GM18909 (cell line): Measurements from ENCODE around the gene RNF217.
"Not testable (repeated sequence)": the region's sequence is repeated elsewhere in the genome, so short reads cannot be mapped to it uniquely, and the experiment has no call there.

Experiments used
- ATAC-seq: cut with Tn5 transposase; IDR thresholded peaks from one replicate; pipeline ENCODE4 v1.9.1; 2021; ENCODE audit warnings: mild to moderate bottlenecking; ENCODE audit not compliant: unreplicated experiment, poor library complexity

The RNF217 gene

DNA sequence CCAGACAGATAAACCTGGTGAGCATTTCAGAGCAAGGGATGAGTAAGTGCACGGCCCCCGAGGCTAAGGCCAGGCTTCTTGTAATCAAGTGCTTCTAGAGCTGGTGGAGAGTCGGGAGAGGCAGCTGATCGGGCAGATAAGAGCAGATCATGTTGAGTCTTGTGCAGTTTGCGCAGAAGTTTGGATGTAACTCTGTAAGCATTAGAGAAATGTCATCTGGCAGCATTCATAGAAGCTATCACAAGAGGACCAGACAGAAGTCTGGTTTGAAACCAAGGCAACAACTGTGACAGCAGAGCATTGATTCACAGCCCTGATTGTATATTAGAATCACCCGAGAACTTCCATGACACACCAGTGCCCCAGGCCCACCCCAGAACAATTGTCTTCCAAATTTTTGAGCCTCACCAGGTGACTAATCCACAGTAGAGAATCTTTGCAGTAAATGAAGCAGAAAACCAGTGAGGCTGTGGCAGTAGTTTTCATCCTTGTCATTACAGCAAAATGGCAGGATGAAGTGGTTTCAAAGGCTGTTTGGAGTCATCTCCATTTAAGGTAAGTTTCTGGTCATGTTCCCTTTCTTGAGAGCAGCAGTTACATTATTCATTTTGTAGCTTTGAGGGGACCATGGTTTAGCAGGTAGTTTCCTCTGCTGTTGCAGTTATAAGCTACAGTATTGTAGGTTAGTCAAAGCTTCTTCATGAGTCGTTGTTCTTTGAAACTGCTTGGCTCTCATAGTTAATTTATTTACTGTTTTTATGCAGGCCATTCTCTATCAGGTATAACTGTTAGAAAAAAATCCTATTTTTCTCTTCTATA, 84.1 kb downstream of the RNF217 start:
- no peak for ATAC-seq

DNA sequence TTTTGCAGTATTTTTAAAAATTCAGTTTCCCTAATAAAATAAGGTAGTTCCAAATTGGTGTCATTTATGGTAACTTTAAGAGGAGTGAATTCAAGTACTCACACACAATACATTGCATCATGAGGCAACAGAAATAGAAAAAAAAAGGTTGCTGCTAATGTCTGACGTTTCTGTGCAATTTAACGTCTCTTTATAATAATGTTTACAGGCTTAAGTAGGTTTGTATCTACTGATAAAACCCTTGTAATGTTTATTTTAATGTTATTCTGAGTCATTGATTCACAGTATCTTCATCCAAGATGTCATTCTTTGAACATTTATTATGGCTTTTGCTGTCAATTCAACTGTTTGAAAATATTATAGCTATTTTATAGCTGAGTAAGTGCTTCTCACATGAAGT, 86.0 kb downstream of the RNF217 start:
- no peak for ATAC-seq

DNA sequence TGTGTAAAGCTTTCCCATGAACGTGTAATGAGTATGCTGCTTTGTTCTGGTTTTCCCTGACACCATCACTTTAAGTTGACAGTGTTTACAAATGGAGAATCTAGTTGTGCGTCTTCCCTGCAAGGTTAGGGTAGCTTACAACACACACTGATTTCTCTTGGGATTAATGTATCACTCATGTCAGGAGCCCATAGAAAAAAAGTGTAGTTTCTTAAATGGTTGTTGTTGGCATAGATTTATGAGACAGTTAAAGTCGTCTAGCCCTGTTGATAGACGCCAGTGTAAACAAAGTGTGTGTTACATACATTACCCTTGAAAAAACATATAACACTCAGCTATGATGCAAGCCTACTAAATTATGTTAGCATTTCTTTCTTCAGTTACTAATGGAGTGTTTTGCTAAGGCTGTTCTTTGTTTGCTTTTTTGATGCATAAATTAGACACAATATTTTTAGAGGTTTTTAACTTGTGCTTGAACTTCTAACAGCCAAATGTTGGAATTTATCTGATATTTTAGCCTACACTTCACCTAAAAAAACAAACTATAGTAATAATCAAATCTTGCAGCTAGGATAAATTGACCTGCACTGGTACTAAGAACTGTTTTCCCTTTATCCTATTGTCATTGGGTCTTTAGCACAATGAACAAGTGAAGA, 88.6 kb downstream of the RNF217 start:
- no peak for ATAC-seq

DNA sequence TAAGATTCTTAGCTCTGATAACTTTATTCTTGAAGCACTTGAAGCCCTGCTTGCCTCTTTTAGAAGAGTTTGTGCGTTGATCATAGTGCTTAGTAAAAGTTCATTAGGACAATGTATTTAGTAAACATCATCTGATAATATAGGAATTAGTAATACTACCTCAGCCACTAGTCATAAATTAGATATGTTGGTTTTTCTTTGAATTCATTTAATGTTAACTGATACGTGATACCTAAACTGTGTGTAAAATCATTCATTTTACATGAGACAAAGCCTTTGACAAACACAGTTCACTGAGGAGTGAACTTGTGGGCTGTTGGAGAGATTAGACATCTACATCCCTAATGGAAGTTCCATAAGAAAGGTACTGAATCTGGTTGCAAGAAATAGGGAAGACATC, 91.6 kb downstream of the RNF217 start:
- no peak for ATAC-seq

DNA sequence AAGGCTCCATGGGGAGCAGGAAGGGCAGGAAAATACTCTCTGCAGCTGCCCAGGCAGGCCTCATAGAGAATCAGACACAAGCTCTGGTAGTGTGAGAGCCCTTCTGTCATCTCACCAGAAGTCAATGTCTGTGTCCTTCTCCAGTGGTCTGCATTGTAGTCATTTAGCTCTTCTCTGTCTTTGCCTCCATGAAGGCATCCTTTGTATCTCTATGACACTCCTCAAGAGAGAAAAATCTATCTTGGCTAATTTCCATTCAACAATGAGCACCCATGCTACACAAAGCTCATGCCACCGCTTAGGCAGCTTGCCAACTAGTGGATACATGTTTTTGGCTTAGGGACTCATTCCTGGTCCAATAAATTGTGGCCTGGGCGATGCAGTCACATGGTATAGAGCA, 92.1 kb downstream of the RNF217 start:
- ATAC-seq: no peak

DNA sequence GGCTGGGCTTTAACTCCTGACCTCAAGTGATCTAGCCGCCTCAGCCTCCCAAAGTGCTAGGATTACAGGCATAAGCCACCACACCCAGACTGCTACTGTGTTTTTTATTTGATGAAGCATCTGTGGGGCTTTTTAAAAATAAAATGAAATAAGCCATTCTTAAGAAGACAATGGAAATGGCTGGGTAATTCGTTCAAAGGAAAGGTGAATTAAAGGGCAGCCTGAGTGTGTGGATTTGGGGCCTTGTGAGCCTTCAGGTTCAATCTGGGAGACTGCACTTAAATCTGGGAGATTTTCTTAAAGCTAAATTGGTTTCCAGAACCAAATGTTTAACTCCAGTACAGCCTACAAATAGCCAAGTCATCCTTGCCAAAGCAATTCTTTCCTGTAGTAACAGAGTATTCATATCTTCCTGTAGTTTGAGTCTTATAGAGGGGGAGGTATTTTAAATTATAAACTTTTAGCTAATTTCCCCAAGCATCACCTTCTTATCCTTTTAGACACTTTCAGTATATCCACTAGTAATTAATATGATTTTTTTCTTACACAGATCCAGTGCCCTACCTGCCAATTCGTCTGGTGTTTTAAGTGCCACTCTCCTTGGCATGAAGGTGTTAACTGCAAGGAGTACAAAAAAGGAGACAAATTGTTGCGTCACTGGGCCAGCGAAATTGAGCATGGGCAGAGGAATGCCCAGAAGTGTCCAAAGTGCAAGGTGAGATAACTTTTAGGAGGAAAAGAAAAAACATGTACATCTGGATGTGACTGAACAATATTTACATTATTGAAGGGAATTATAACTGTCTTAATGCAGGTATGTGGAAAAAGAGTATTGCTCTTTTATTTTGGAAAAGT, 95.4 kb downstream of the RNF217 start:
- ATAC-seq: no peak

DNA sequence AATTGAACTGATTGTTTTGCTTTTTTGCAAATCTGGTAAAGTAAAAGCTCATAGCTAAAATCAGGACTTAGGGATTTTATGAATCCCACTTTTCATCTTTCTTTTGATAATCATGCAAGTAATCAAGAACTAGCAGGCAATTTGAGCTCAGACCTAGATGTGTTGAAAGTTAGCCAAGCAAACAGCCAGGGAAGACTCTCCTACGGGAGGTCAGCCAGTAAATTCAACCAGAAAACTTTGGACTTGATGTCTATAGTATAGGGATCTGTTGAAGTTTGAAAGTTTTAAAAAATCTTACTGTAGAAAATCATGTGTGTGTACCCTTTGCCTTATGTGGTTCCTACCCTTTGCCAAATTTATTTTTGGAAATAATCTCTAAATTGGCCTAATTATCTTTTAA, 96.3 kb downstream of the RNF217 start:
- no peak for ATAC-seq

DNA sequence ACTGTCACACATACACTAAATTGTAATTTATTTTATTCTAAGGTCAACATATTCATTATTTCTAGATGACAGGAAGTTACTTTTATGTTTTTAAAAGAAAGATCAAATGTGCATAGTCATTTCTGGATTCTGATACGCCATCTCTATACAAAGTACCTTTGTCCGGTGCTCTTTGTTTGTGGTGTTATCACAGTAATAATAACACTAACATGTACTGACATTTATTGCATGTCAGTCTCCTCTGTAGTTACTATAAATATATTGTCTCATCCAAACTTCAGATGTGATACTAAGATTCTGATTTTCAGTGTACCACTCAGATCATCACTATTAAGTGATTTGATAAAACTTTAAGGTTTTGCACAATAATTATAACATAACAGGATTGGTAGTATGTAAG, 101.1 kb downstream of the RNF217 start:
- no peak for ATAC-seq

DNA sequence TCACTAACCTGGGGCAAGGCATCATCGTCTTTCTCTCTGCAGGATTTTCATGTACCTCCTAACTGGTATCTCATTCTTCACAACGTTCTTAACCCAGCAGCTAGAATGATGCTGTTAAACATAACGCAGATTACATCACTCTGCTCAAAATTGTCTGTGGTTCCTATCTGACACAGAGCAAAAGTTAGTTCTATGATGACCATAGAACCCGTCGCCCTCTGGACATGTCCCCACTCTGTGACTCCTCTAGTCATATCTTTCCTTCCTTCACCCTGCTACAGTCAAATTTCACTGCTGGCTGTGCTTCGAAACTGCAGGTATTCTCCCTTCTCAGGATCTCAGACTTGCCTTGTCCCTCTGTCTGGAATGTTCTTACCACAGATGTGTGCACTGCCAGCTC, 103.9 kb downstream of the RNF217 start:
- no peak for ATAC-seq

DNA sequence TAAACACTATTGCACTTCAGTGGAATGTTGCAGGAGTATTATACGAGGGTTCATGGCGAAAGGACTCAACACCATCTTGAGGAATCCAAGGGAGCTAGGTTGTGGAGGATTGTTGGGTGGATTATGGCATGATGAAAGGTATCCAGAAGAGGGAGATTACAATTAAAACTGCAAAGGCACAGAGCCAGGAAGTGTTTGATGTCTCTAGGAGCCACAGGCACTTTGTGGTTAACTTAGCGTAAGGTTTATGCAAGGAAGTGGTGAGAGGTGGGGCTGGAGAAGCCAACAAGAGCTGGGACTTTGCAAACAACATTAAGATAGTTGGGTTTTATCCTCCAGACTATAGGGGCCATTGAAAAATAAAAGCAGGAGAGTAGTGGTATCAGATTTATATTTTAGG, 104.7 kb downstream of the RNF217 start:
- ATAC-seq: no peak

DNA sequence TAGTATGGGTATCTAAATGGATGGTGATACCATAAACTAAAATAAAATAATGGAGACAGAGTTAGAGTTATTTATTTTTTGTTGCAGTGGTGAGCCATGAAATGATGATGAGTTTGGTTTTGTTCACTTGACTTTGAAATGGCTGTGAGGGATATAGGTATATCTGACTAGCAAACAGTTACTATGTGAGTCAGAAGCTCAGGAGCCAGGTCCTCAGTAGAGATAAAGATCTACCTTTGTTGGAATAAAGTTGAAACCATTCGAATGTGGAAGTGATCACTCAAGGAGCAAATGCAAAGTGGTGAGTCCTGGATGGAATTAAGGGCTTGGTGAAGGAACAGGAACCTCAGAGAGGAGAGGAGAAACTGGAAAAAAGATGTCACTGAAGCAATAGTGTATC, 105.3 kb downstream of the RNF217 start:
- ATAC-seq: no peak

DNA sequence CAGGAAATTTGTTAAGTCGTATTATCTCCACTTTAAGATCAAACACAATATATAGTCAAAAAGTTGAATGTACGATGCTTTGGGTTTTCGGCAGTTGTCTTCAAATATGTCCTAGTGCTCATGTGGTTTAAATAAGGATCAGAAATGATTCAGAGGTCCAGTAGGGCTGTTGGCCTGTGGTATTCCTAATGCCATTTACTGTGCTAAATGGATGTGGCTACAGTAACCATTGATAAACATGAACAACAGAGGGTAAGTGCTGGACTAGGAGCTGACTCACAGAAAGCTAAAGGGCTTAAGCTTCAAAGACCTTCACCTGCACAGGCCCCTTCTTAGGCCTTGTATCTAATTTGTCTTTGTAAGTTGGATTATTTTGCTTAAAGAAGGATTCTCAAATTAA, 110.8 kb downstream of the RNF217 start:
- ATAC-seq: no peak

DNA sequence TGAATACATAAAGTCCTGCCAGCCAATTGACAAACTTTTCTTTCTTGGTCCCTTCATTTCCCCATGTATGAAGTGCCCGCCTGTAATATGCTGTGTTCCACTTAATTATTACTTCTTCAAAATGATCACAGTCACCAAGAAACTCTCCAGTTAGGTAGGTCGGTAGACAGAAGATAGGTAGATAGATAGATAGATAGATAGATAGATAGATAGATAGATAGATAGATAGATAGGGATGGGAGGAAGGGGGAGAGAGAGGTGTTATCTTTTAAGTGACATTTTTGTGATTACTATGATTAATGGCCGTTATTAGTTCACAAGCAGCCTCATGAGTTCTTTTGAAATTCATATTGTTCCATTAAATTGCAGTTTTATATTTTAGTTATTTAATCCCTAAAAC, 111.9 kb downstream of the RNF217 start:
- no peak for ATAC-seq

DNA sequence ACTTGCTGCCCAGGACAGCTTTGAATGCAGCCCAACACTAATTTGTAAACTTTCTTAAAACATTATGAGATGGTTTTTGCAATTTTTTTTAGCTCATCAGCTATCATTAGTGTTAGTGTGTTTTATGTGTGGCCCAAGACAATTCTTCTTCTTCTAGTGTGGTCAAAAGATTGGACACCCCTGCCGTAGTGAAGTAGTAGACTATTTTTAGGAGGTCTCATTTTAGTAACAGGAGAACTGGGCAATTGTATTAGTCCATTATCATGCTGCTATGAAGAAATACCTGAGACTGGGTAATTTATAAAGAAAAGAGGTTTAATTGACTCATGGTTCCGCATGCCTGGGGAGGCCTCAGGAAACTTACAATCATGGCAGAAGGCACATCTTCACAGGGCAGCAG, 112.8 kb downstream of the RNF217 start:
- ATAC-seq: not testable (repeated sequence)

DNA sequence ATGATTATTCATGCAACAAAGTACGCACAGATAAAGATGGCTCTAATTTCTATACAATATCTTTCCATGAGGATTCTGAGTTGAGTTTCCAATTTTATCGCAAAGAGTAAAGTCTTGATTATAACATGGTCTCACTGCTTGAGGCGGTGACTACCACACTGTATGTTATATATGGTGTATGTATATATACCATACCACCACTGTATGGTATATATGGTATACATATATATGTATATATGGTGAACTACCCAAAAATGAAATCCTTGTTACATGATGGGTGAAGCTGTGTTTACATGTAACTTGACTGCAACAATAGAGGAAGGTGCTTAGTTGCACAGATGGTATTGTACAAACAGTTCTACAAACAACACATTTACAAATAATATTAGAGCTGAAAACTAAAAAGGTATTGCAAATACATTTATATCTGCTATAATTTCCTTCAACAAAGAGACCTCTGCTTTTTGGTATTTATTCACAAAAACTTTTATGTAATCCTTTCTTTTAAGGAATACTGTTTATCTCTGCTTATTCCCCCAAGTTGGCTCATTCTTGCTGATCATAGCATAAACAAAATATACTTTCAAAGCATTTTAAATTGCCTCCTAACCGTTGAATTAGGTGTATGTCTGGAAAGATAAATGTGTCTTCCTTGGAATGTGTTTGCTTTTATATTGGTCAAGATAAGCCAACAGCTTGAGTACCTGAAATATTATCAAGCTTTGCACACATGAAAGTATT, 113.7 kb downstream of the RNF217 start:
- no peak for ATAC-seq

DNA sequence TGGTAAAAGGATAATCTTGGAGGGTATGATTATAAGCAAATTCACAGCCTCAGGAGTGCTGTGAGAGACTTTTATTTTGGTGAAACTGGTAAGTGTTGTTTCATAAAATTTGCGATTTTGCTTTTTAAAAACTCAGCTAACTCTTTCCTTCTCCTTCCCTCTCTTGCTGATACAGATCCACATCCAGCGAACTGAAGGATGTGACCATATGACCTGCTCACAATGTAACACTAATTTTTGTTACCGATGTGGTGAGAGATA, 114.2 kb downstream of the RNF217 start:
- no peak for ATAC-seq

DNA sequence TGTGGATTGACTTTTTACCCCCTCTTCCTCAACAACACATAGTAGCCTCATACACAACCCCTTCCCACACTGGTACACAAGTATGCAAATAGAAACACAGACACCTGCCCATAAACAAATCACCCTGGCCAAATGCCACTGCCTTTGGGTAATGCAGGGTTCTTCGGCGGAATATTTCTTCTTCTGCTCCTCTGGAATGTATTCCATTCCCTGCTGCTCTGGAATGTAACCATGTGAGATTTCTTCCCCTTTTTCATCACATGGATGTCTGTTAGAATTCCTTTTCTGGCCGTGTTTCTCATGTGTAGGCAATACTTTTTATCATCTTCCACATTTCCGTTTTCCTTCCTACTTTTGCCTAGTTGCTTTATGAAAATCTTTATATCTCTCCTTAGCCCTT, 115.2 kb downstream of the RNF217 start:
- no peak for ATAC-seq

DNA sequence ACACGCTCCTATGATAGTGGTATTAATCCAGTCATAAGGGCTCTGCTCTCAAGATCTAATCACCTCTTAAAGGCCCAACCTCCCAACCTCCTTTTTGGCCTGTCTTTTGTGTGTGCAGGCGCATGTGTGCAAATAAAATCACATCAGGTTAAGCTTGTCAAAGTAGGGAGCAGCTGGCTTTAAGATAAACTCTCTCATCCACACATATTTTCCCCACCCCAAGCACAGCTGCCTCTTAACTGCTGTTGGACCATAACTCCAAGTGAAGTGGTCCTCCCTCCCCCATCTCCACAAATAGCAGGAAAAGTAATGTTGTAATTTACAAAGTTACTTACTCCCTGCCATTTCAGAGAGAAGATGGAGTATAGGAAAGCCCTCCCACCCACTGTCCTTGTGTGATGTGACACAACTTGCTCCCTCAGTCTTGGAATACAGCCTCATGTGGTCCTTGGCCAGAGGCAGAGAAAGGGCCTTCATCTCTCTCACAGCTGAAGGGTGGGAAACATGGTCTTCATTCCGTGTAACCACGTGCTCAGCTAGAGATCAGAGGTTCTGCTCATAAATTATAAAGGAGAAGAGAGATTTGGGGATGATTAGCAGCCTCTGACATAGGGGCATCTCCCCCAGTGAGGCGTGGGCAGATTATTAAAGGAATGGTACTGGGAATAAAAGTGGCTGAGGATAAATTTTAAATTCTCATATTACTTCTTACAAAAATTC, 116.5 kb downstream of the RNF217 start:
- ATAC-seq: no peak

DNA sequence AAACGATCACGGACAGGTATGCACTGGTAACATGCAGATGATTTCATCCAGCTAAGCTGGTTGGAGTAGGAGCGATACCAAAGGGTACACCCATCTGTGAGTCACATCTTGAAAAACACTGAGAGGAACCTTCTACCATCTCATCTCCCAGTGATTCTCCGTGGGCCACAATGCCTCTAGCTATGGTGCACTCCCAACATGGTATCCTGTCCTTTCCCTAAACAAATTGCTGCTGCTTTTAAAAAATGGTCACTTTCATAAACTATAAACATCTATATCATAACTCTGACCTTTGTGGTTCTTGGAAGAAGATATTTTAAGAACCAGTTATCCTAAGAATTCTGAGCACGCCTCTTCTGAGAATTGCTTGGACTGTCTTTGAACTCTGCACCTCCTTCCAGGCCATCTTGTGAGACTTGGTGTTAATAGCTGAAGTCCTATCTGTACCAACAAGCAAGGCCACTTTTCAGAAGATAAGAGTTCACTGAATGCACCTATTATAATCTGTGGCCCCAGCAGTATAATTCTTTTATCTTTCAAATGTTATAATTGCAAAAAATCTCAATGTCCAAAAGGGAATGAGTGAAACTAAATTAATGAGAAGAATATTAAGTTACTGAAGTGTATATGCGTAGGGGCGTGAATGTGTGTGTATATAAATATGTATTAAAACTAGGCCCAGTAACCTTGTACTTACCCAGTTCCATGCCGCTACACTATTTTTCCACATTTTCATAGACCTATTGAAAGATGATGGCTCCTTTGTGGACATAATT, 120.9 kb downstream of the RNF217 start:
- no peak for ATAC-seq

DNA sequence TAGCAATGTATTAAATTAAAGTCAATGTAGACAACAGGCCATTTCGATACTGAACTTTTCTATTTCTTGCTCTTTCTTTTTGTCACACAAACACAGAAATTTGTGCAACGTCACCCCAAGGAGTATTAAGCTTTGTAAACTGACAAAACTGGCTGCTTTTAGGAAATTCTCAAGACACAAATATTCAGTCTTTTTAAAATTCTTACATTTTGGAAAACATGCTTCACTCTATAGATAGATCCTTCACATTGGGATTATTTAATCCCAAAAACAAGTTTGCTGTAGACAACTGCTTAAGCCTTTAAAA, 121.4 kb downstream of the RNF217 start:
- ATAC-seq: no peak
